Measurements from ENCODE around the gene DISP3. TPM values are rescaled to one million over a fixed set of nuclear protein-coding genes. Genes with fewer than 3 reads are reported as not detected.

Gene DISP3
- total and polyA plus RNA-seq, 5 experiments from 2014 or later, result 0.09 to 0.96 (median 0.45) TPM; not detected in 1

DNA sequence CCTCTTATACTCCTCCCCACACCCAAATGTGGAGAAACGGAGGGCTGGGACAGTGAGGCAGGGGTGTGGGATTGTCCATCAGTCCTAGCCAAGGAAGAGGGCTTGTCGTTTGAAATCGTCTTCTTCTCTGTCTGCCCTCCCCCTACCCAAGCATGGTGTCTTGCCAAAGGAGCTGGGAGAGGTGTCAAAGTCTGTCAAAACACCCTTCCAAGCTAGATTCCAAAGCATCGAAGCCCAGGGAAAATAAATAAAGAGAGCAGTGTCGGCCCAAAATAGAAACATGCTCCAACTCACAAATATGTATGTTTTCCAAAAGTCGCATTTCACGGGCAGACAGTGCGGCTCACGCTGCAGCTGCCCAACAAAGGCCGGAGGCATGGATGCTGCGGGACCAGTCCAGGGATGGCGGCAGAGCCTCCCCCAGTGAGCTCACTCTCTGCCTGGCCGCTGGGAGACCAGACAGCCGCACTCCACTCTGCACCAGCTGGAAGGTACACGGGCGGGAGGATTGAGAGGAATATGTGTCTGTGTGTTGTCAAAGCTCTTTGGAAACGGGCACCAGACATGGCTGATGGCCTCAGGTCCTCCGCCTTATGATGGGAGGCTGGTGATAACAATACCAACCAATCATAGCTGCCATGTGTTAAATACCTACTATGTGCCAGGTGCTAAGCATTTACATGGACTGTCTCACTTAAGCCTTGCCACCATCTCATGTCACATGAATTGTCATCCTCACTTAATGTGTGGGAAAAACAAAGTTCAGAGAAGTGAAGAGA, 3.9 kb downstream of the DISP3 start:
- no peak for ATAC-seq
- peaks cover 0 to 12% (median 0%) of the 10 kb centered on the region in 9 donors for H3K9me3 Mint-ChIP-seq
- peaks cover 11 to 23% (median 13%) of the 10 kb centered on the region in 4 donors for H3K4me1 Mint-ChIP-seq
- H3K27ac Mint-ChIP-seq, result no peak overlapping the region
- no peak for DNase-seq
- H3K27me3 Mint-ChIP-seq, result peaks cover 20 to 86% (median 49%) of the 10 kb centered on the region in 5 donors
- peaks cover 0 to 4% (median 3%) of the 10 kb centered on the region in 3 donors for H3K36me3 Mint-ChIP-seq
- POLR2A ChIA-PET, result no interaction called here
- H3K4me3 Mint-ChIP-seq, result no peak overlapping the region

DNA sequence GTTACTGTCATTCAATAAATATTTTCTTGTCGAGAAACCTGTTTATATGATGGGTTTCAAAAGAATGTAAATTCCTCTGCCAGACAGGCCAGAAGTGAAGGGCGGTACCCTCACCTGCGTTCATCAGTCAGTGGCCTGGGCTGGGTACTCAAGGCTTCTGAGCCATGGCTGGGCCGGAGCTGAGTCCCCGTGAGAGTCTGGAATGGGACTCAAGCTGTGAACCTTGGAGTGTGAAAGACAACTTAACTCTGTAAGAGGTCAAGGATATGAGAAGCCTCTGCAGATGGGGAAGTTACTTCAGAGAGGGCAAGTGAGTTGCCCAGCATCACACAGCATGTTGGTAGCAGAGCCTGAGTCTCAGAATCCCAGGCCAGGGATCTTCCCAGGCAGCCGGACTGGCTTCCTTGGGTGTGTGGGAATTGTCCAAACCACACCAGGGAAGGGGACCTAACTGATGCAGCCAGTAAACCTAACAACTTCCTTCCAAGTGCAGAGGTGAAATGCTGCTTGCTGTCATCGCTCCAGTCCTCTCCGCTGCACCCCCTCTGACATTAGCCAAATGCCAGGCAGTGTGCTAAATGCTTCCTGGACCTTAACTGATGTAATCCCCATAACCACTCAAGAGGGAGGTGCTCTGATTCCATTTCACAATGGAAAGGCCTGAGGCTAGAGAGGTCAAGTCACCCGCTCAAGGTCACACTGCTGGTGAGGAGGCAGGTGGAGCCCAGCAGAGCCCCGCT, 4.8 kb downstream of the DISP3 start:
- Mint-ChIP-seq H3K4me1 (peaks cover 9 to 17% (median 13%) of the 10 kb centered on the region in 4 donors), H3K27me3 (peaks cover 20 to 80% (median 44%) of the 10 kb centered on the region in 5 donors), H3K9me3 (peaks cover 0 to 12% (median 0%) of the 10 kb centered on the region in 9 donors), H3K36me3 (peaks cover 0 to 4% (median 3%) of the 10 kb centered on the region in 3 donors), H3K27ac (no peak overlapping the region), H3K4me3 (no peak overlapping the region)
- POLR2A ChIA-PET, result no interaction called here
- DNase-seq (no peak), ATAC-seq (no peak)

DNA sequence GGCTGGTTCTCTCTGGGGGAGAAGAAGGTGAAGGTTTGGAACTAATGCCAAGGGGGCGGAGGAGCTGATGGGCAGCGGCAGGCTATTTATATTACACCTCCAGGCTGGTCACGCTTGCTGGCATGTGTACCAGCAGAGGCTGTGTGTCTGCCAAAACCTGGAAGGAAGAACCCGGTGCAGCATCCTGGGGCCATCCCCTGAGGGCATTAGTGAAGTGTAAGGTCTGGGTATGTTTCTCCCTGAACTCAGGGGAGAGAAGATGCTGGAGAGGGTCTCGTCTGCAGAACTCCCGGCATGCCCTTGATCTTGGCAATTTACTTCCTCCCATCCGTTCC, 5.3 kb downstream of the DISP3 start:
- Mint-ChIP-seq H3K4me3 (no peak overlapping the region), H3K27me3 (peaks cover 20 to 80% (median 44%) of the 10 kb centered on the region in 5 donors)

DNA sequence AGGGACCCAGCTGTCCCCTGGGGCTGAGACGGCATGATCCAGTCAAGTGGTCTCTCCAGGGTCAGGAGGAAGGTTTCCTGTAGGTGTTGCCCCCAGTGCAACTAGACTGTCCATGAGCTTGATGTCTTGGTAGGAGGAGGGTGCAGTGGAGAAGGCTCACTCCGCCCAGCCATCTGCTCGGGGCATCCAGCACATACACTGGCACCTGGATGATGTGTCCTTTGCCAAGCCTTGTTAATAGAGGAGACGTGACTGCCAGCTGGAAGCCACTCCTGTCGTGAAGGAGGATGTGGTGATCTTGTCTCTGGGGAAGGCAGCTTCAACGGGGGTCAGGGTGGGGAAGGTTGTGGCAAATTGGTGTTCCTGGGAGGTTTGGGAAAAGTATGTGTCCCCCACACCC, 6.2 kb downstream of the DISP3 start:
- H3K27ac Mint-ChIP-seq, result no peak overlapping the region
- no peak for DNase-seq
- H3K4me3 Mint-ChIP-seq, result no peak overlapping the region
- H3K4me1 Mint-ChIP-seq, result peaks cover 7 to 14% (median 9%) of the 10 kb centered on the region in 4 donors
- peaks cover 0 to 12% (median 0%) of the 10 kb centered on the region in 9 donors for H3K9me3 Mint-ChIP-seq
- peaks cover 0 to 4% (median 3%) of the 10 kb centered on the region in 3 donors for H3K36me3 Mint-ChIP-seq
- ATAC-seq, result no peak
- peaks cover 18 to 82% (median 42%) of the 10 kb centered on the region in 5 donors for H3K27me3 Mint-ChIP-seq
- POLR2A ChIA-PET, result no interaction called here

More for the DNA sequence above, 5.3 kb downstream of the DISP3 start:
- ATAC-seq, result no peak
- no peak overlapping the region for H3K27ac Mint-ChIP-seq
- POLR2A ChIA-PET, result no interaction called here
- H3K36me3 Mint-ChIP-seq, result peaks cover 0 to 4% (median 3%) of the 10 kb centered on the region in 3 donors
- peaks cover 9 to 17% (median 13%) of the 10 kb centered on the region in 4 donors for H3K4me1 Mint-ChIP-seq
- no peak for DNase-seq
- H3K9me3 Mint-ChIP-seq, result peaks cover 0 to 12% (median 0%) of the 10 kb centered on the region in 9 donors

DNA sequence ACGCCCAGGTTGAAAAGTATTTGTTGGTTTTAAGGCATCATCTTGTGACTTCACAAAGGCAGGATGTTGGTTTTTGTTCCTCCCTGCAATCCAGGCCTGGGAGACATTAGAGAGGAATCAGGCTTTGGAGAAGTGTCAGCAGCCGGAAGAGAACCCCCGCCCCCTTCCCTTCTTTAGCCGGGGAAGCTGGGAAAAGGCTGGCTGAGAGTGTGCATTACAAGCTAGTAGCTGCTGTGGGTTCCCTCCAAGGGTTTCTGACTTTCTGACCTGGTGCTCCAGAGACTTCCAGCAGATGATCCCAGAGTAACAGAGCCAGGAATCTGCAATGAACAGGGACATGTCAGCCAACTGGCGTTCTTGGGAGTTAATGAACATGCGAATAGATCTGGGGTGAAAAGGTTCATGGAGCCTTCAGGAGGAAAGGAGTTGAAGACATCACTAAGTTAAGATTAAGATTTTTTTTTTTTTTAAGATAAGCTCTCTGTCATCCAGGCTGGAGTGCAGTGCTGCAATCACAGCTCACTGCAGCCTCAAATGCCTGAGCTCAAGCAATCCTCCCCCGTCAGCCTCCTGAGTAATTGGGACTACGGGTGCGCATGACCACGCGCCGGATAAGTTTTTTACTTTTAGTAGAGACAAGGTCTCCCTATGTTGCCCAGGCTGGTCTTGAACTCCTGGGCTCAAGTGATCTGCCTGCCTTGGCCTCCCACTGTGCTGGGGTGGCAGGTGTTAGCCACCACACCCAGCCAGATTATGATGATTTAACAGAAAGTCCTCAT, 7.5 kb downstream of the DISP3 start:
- H3K27ac Mint-ChIP-seq, result no peak overlapping the region
- H3K4me3 Mint-ChIP-seq, result no peak overlapping the region
- H3K27me3 Mint-ChIP-seq, result peaks cover 9 to 69% (median 30%) of the 10 kb centered on the region in 5 donors
- peaks cover 0 to 1% (median under 1%) of the 10 kb centered on the region in 4 donors for H3K4me1 Mint-ChIP-seq
- DNase-seq (no peak), ATAC-seq (no peak)
- H3K9me3 Mint-ChIP-seq, result peaks cover 0 to 2% (median 0%) of the 10 kb centered on the region in 9 donors
- POLR2A ChIA-PET, result no interaction called here
- H3K36me3 Mint-ChIP-seq, result no peaks in the 10 kb centered on the region

DNA sequence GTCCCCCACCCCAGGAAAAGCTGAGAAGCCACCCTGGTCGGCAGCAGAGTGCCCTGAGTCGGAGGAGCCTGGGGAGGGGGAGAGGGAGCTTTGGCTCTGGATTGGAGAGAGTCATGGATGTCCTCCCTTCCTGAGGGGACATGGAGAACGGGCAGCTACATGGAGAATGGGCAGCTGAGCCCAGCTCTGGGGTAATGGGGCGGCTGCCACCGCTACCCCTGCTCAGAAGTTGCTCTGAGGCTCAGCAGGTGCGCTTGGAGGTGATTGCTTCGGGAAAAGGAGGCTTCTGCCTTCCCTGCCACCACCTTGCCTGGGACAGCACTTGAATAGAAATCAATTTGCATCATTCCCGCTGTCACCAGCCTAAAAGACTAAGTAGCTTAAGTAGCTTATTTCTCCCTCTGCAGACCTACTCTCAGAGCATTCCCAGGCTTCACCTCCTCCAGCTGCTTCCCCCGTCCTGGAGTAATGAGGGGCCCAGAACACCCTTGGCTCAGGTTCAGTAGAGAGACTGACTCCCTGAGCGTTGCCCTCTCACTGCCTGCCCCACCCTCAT, 8.3 kb downstream of the DISP3 start:
- POLR2A ChIA-PET, result no interaction called here
- Mint-ChIP-seq H3K9me3 (no peaks in the 10 kb centered on the region), H3K27me3 (peaks cover 5 to 61% (median 22%) of the 10 kb centered on the region in 5 donors), H3K4me3 (no peak overlapping the region), H3K27ac (no peak overlapping the region), H3K4me1 (peaks cover 0 to 1% (median 0%) of the 10 kb centered on the region in 4 donors), H3K36me3 (no peaks in the 10 kb centered on the region)
- ATAC-seq, result no peak
- DNase-seq, result no peak

DNA sequence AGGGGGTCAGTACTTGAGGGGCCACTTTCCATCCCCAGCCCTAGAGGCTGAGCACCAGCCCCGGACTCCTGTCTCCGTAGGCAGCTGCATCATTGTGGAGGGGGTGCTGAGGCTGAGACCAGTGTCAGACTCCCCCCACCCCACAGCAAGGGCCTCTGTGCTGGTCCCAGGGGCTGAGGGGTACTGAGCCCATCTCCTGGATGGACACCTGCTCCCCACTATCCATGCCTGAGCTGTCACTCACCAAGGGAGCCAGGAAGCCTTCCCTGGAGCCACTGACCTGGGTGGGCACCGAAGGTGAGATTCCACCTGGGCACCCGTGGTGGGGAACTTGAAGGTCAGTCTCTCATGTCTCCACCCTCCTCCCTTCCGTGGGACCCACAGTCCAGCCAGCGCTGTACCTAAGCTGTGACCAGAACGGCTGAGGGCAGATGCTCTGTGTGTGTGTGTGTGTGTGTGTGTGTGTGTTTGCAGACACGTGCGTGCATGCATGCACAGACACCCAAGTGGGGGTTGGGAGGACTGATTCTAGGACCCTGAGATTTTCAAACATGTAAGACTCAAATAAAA, 9.3 kb downstream of the DISP3 start:
- H3K27me3 Mint-ChIP-seq, result peaks cover 3 to 52% (median 16%) of the 10 kb centered on the region in 5 donors
- no peak overlapping the region for H3K4me3 Mint-ChIP-seq
- H3K27ac Mint-ChIP-seq, result no peak overlapping the region
- H3K9me3 Mint-ChIP-seq, result peaks cover 0 to 3% (median 0%) of the 10 kb centered on the region in 9 donors
- no peak for DNase-seq
- POLR2A ChIA-PET, result interaction anchor here (0.6 kb wide), 1 partner anchor 9 kb away, joined by 3 read pairs; the partner anchor contains the start of gene DISP3
- H3K4me1 Mint-ChIP-seq, result peaks cover 0 to 1% (median 0%) of the 10 kb centered on the region in 4 donors
- no peak for ATAC-seq
- no peaks in the 10 kb centered on the region for H3K36me3 Mint-ChIP-seq

DNA sequence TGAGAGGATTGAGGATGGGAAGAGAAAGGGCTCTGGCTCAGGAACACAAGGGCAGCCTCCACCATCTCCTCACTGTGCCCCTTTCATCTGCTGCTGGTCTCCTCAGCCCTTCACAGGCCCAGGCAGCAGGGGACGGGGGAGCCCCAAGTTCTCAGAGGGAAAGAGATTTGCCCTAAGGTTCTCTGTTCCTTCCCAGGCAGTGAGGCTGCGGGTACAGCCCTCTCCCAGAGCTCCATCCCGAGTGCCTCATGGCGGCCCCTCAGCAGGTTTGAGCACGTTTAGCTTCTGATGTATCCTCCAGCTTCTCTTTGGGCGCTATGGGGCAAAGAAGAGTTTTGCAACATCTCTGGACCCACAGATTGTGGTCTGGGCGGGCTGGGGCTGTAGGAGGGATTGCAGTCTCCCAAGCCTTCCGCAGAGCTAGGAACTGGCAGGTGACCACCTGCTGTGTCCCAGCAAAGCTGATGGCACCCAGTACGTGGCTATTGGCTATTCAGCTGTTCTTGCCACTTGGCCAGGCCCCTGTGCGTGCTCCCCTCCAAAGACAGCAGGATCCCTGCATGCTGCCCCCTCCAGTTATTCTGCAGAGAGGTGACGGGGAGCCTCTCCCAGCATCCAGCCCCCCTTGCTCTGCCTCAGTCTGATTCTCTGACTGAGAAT, 10.1 kb downstream of the DISP3 start:
- Mint-ChIP-seq H3K27me3 (peaks cover 3 to 47% (median 16%) of the 10 kb centered on the region in 5 donors), H3K4me1 (peaks cover 0 to 1% (median 0%) of the 10 kb centered on the region in 4 donors), H3K9me3 (peaks cover 0 to 7% (median 0%) of the 10 kb centered on the region in 9 donors), H3K4me3 (no peak overlapping the region), H3K27ac (no peak overlapping the region), H3K36me3 (peaks cover 0 to 3% (median 3%) of the 10 kb centered on the region in 3 donors)
- ATAC-seq (no peak), DNase-seq (no peak)
- POLR2A ChIA-PET, result interaction anchor here (0.6 kb wide), 1 partner anchor 10 kb away, joined by 3 read pairs; the partner anchor contains the start of gene DISP3

DNA sequence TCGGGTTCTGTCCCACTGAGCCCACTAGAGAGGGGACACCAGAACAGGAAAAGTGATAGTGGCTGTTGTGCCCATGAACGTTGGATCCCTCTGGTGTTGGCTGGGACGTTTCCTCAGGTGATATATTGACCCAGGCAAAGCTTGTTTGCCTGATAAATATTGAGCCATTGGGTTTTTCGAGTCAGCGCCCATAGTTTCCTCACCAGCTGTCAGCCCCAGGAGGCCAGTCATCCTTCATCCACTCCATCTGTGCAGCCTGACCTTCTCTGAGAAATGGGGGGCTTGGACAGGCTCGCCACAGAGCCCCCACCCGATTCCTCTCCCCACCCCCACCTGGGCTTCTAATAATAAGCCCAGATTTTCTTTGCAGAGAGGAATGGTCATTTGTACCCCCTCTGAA, 13.3 kb downstream of the DISP3 start:
- peaks cover 0 to 15% (median 5%) of the 10 kb centered on the region in 5 donors for H3K27me3 Mint-ChIP-seq
- POLR2A ChIA-PET, result no interaction called here
- no peaks in the 10 kb centered on the region for H3K4me1 Mint-ChIP-seq
- peaks cover 0 to 7% (median 0%) of the 10 kb centered on the region in 9 donors for H3K9me3 Mint-ChIP-seq
- ATAC-seq, result no peak
- no peak for DNase-seq
- H3K4me3 Mint-ChIP-seq, result no peak overlapping the region
- peaks cover 0 to 3% (median 3%) of the 10 kb centered on the region in 3 donors for H3K36me3 Mint-ChIP-seq
- no peak overlapping the region for H3K27ac Mint-ChIP-seq

DNA sequence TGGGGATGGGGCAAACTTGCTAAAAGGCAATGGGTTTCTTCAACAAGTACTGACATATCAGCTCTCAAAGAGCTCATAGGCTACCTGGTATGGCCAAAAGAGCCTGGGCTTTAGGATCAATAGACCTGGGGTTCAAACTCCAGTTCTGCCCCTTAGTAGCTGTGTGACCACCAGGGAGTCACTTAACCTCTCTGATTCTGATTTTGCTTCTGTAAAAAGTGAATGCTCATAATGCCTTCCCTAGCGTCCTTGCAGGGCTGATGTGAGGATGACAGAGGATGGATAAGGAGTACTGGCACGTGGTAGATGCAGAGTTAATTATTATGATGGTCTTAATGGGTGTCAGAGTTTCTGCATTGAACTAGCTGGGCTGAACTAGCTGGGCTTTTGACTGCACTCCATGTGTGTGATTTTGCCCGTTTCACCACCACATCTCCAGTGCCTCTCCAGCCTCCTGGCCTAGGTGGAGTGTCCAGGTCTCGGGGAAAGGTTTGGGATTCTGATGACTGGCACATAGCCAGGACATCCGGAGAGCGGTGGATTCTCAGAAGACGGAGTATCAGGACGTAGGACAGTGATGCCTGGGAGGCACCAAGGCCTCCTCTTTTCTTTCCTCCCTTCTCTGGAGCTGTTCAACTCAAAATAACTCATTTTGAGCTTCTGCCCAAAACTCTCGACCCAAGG, 15.2 kb downstream of the DISP3 start:
- ATAC-seq (no peak), DNase-seq (no peak)
- peaks cover 0 to 3% (median 3%) of the 10 kb centered on the region in 3 donors for H3K36me3 Mint-ChIP-seq

DNA sequence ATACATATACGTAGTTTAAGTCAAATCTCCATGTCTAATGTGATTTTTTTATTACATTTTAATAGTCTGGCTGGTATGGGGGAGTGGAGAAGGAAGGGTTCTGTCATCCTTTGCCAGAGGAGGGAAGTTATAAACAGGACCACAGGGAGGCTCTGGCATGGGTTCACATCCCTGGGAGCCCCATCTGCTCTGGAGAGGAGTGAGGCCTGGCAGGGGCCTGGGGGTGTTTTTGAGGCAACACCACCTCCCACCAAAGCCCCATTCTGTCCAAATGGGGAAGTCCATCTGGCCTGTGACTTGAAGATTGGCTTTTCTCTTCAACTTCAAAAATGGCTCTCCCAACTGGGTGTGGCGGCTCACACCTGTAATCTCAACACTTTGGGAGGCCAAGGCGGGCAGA, 15.8 kb downstream of the DISP3 start:
- H3K4me3 Mint-ChIP-seq, result no peak overlapping the region
- H3K4me1 Mint-ChIP-seq, result no peaks in the 10 kb centered on the region
- H3K27ac Mint-ChIP-seq, result no peak overlapping the region
- peaks cover 0 to 7% (median 0%) of the 10 kb centered on the region in 9 donors for H3K9me3 Mint-ChIP-seq
- ATAC-seq (no peak), DNase-seq (no peak)
- POLR2A ChIA-PET, result no interaction called here
- peaks cover 3 to 25% (median 15%) of the 10 kb centered on the region in 5 donors for H3K27me3 Mint-ChIP-seq
- H3K36me3 Mint-ChIP-seq, result peaks cover 0 to 3% (median 3%) of the 10 kb centered on the region in 3 donors

More for the DNA sequence above, 15.2 kb downstream of the DISP3 start:
- Mint-ChIP-seq H3K9me3 (peaks cover 0 to 7% (median 0%) of the 10 kb centered on the region in 9 donors), H3K4me3 (no peak overlapping the region), H3K4me1 (no peaks in the 10 kb centered on the region), H3K27me3 (peaks cover 0 to 23% (median 11%) of the 10 kb centered on the region in 5 donors), H3K27ac (no peak overlapping the region)
- POLR2A ChIA-PET, result no interaction called here

Data from naive thymus-derived CD8-positive, alpha-beta T cell (primary cell).